Pancreas (tissue), 10 donors: ENCODE measurements around the gene OXSR1. TPM values are rescaled to one million over a fixed set of nuclear protein-coding genes. Genes with fewer than 3 reads are reported as not detected.

Experiments used
- ATAC-seq, 4 donors: fragments of 200-7000 bp; cut with Tn5 transposase; one replicate each; pipeline versions ENCODE4 v1.8.0 to v1.9.1; 2020; ENCODE audit warnings: mild to moderate bottlenecking in 4 of 4, moderate library complexity in 4 of 4
- DNase-seq, 6 donors: peaks; one replicate each; pipeline ENCODE4 v3.0.0-alpha.2; 2020
- FAIRE-seq: peaks from 2 replicates; lab custom pipeline; 2012; peaks lifted over from hg19 to GRCh38; lab: Jason Lieb, UNC
- H3K27ac ChIP-seq, 4 donors: fragments of 200-600 bp; sonication (generic); 1 replicate in 3 of 4; 2 replicates in 1 of 4; pipeline versions ENCODE4 v1.5.0 to v1.8.0; 2020
- H3K27me3 ChIP-seq, 4 donors: fragments of 200-600 bp; one replicate each; pipeline ENCODE4 v1.8.0; 2021
- H3K36me3 ChIP-seq, 3 donors: fragments of 200-600 bp; sonication (generic) in 1 of 3; one replicate each; pipeline versions ENCODE4 v1.5.0 to v1.8.0; 2020 to 2021
- H3K4me1 ChIP-seq, 3 donors: fragments of 200-600 bp; one replicate each; pipeline ENCODE4 v1.8.0; 2021
- H3K4me3 ChIP-seq, 4 donors: fragments of 200-600 bp; sonication (generic) in 2 of 4; one replicate each; pipeline versions ENCODE4 v1.5.0 to v1.8.0; 2020 to 2021
- H3K9me3 ChIP-seq, 4 donors: fragments of 200-600 bp; one replicate each; pipeline ENCODE4 v1.8.0; 2021
- CTCF ChIP-seq, 4 donors: fragments of 200-600 bp; sonication (generic) in 3 of 4; IDR thresholded peaks; one replicate each; pipeline versions ENCODE4 v1.5.0 to v1.8.0; 2021; ENCODE audit warnings: antibody characterized with exemption in 4 of 4
- whole genome bisulfite sequencing, 2 donors: extraction: QIAGEN DNeasy Blood & Tissue Kit; methylation state at CpG; one replicate each; pipeline ENCODE4 v1.1.7; 2013; 5-methylcytosine and 5-hydroxymethylcytosine counted together
- intact Hi-C, 3 donors: fragments of 100-400 bp; cut with DNase I; formaldehyde crosslinking; loops; one replicate each; pipeline versions ENCODE4 v1.11.1 to v1.14.2; 2022
- polyA plus RNA-seq, 2 donors: library from polyadenylated mRNA; stranded (reverse); fragments of 200-250 nt; gene quantifications; one replicate each; pipeline ENCODE4 v1.2.3, GENCODE V29; 2013
- total RNA-seq, 6 donors: library from RNA; stranded (reverse); fragmentation: NEBNext Ultra II Directional in 4 of 6; extraction: Animal tissue kit (Norgen Biotek cat#: 25700) in 4 of 6; gene quantifications; one replicate each; pipeline versions ENCODE4 v1.2.1 to v1.2.4, GENCODE V29; 2021 to 2023
- donor health status: healthy with polysubstance abuse.
- donor health status: DM: no; HTN: no; CAD: no; lungs with moderate emphysema.
- donor health status: DM: no; HTN: no; CAD: no.
- donor health status: control.
- donor health status: control.
- donor health status: Bipolar disorder and iron deficiency.
- donor health status: DM: yes; HTN: yes; CAD: no.
- donor health status: DM: no; HTN: no; CAD: no.
- donor health status: DM: no; HTN: no; CAD: no.
- donor health status: DM: yes; HTN: yes; CAD: no.

Gene OXSR1
- total and polyA plus RNA-seq, 8 donors, result 6.3 to 16.0 (median 10.4) TPM

GRCh38 chr3:38140326-38141172, 24.8 kb upstream of the OXSR1 start:
- Histone ChIP-seq H3K9me3 (no peaks in the 10 kb centered on the region), H3K27ac (no peak overlapping the region), H3K4me1 (peaks cover 4 to 19% (median 7%) of the 10 kb centered on the region in 3 donors), H3K36me3 (peaks cover 0 to 8% (median 7%) of the 10 kb centered on the region in 3 donors), H3K27me3 (no peaks in the 10 kb centered on the region), H3K4me3 (no peak overlapping the region)
- DNase-seq (no peak), FAIRE-seq (no peak), ATAC-seq (no peak)
- intact Hi-C loops, result no loop called here
- no peak for TF ChIP-seq CTCF (IDR thresholded peaks at IDR 0.05)
- whole genome bisulfite sequencing, 2 donors, result 95% methylated on average over 13 of the region's 13 CpGs

- peaks cover 0 to 8% (median 7%) of the 10 kb centered on the region in 3 donors for H3K36me3 ChIP-seq
- no peak overlapping the region for H3K4me3 ChIP-seq
- TF ChIP-seq CTCF (IDR thresholded peaks at IDR 0.05), result no peak
- no peaks in the 10 kb centered on the region for H3K27me3 ChIP-seq
- intact Hi-C loops, result no loop called here
- DNase-seq (no peak), ATAC-seq (no peak), FAIRE-seq (no peak)
- H3K27ac ChIP-seq, result no peak overlapping the region
- no peaks in the 10 kb centered on the region for H3K9me3 ChIP-seq
- 93% methylated on average over 7 of the region's 7 CpGs for WGBS, 2 donors
- H3K4me1 ChIP-seq, result peaks cover 0 to 16% (median 4%) of the 10 kb centered on the region in 3 donors
Measured at GRCh38 chr3:38141173-38141951, 24.0 kb upstream of the OXSR1 start.

GRCh38 chr3:38141952-38142273, 23.4 kb upstream of the OXSR1 start:
- no peak for DNase-seq
- no peak overlapping the region for H3K4me3 ChIP-seq
- TF ChIP-seq CTCF (IDR thresholded peaks at IDR 0.05), result no peak
- peaks cover 0 to 16% (median 4%) of the 10 kb centered on the region in 3 donors for H3K4me1 ChIP-seq
- WGBS, 2 donors, result 87 to 90% methylated on average over 2 of the region's 2 CpGs
- no peaks in the 10 kb centered on the region for H3K27me3 ChIP-seq
- FAIRE-seq, result no peak
- no peak overlapping the region for H3K27ac ChIP-seq
- no peaks in the 10 kb centered on the region for H3K9me3 ChIP-seq
- peaks cover 0 to 8% (median 7%) of the 10 kb centered on the region in 3 donors for H3K36me3 ChIP-seq
- ATAC-seq, result no peak
- intact Hi-C loops, result no loop called here

- no peak overlapping the region for H3K4me3 ChIP-seq
- peaks cover 0 to 12% (median 2%) of the 10 kb centered on the region in 3 donors for H3K4me1 ChIP-seq
- 55 to 68% methylated on average over 1 of the region's 1 CpG for WGBS, 2 donors
- intact Hi-C loops, result no loop called here
- no peak for FAIRE-seq
- peaks cover 0 to 8% (median 7%) of the 10 kb centered on the region in 3 donors for H3K36me3 ChIP-seq
- no peak for DNase-seq
- H3K27me3 ChIP-seq, result no peaks in the 10 kb centered on the region
- TF ChIP-seq CTCF (IDR thresholded peaks at IDR 0.05), result no peak
- H3K27ac ChIP-seq, result no peak overlapping the region
- ATAC-seq, result no peak
- no peaks in the 10 kb centered on the region for H3K9me3 ChIP-seq
Measured at GRCh38 chr3:38142959-38143358, 22.4 kb upstream of the OXSR1 start.
